ENCODE data around the gene PCMTD2.

The PCMTD2 gene

GRCh38 chr20:64238851-64239387, 16.6 kb upstream of the PCMTD2 start:
- no peak for DNase-seq (ENCODE audit: low read depth, low spot score)

GRCh38 chr20:64239449-64240242, 15.9 kb upstream of the PCMTD2 start:
- no peak for DNase-seq (ENCODE audit: low read depth, low spot score)

- no peak for DNase-seq (ENCODE audit: low read depth, low spot score)
Observed at GRCh38 chr20:64240243-64241015, 15.1 kb upstream of the PCMTD2 start.

GRCh38 chr20:64241061-64241460, 14.5 kb upstream of the PCMTD2 start:
- no peak for DNase-seq (ENCODE audit: low read depth, low spot score)

- no peak for DNase-seq (ENCODE audit: low read depth, low spot score)
Observed at GRCh38 chr20:64242003-64242796, 13.3 kb upstream of the PCMTD2 start.

GRCh38 chr20:64242797-64243475, 12.6 kb upstream of the PCMTD2 start:
- DNase-seq (ENCODE audit: low read depth, low spot score) = no peak

GRCh38 chr20:64244281-64244805, 11.2 kb upstream of the PCMTD2 start:
- no peak for DNase-seq (ENCODE audit: low read depth, low spot score)

GRCh38 chr20:64244870-64245603, 10.5 kb upstream of the PCMTD2 start:
- no peak for DNase-seq (ENCODE audit: low read depth, low spot score)

- no peak for DNase-seq (ENCODE audit: low read depth, low spot score)
Observed at GRCh38 chr20:64245746-64246595, 9.6 kb upstream of the PCMTD2 start.

- no peak for DNase-seq (ENCODE audit: low read depth, low spot score)
Observed at GRCh38 chr20:64246616-64247306, 8.8 kb upstream of the PCMTD2 start.

- no peak for DNase-seq (ENCODE audit: low read depth, low spot score)
Observed at GRCh38 chr20:64247307-64247618, 8.3 kb upstream of the PCMTD2 start.

GRCh38 chr20:64247970-64248841, 7.3 kb upstream of the PCMTD2 start:
- DNase-seq (ENCODE audit: low read depth, low spot score) = no peak

GRCh38 chr20:64250027-64250426, 5.5 kb upstream of the PCMTD2 start:
- no peak for DNase-seq (ENCODE audit: low read depth, low spot score)

- no peak for DNase-seq (ENCODE audit: low read depth, low spot score)
Observed at GRCh38 chr20:64253000-64253383, 2.6 kb upstream of the PCMTD2 start.

GRCh38 chr20:64253443-64253842, 2.1 kb upstream of the PCMTD2 start:
- DNase-seq (ENCODE audit: low read depth, low spot score) = no peak

- DNase-seq (ENCODE audit: low read depth, low spot score) = no peak
Observed at GRCh38 chr20:64254156-64254555, 1.4 kb upstream of the PCMTD2 start.

- DNase-seq (ENCODE audit: low read depth, low spot score) = no peak
Observed at GRCh38 chr20:64254571-64255360, 782 bp upstream of the PCMTD2 start.
